OCI-LY1 (cell line): ENCODE data around the gene ASCC2.

Experiments
- CTCF ChIP-seq: fragments of 200-600 bp; sonication (generic), shearing (Covaris generic); IDR thresholded peaks from 2 replicates; pipeline ENCODE4 v1.5.1; 2017; ENCODE audit warnings: mild to moderate bottlenecking, antibody characterized with exemption, low read length, moderate library complexity, mixed read lengths
- EZH2 ChIP-seq: fragments of 200-600 bp; sonication (generic), shearing (Covaris generic); IDR thresholded peaks from 2 replicates; pipeline ENCODE4 v1.8.0; 2017; ENCODE audit warnings: borderline replicate concordance, mixed run types, mild to moderate bottlenecking, antibody characterized with exemption, low read length, moderate library complexity, mixed read lengths

- no peak for TF ChIP-seq CTCF
- TF ChIP-seq EZH2, result no peak
Observed at GRCh38 chr22:29870574-29870973, 32.5 kb upstream of the ASCC2 start.
